Thymus (tissue), 14 donors: Measurements from ENCODE around the gene PEDS1. TPM values are rescaled to one million over a fixed set of nuclear protein-coding genes. Genes with fewer than 3 reads are reported as not detected.
"Not testable (repeated sequence)": the region's sequence is repeated elsewhere in the genome, so short reads cannot be mapped to it uniquely, and the experiment has no call there.

Experiments
- DNase-seq, 9 donors: peaks; one replicate each; pipeline ENCODE4 v3.0.0-alpha.2; 2013; ENCODE audit warnings: low spot score in 9 of 9, low read depth in 6 of 9, missing footprints in 1 of 9
- H3K27ac ChIP-seq, 2 donors: one replicate each; pipeline ENCODE4 v1.5.1; 2013; ENCODE audit warnings: control low read depth in 1 of 2, low read depth in 1 of 2, low read length in 1 of 2, mild to moderate bottlenecking in 1 of 2, moderate library complexity in 1 of 2
- H3K27me3 ChIP-seq, 2 donors: one replicate each; pipeline ENCODE4 v1.5.1; 2013; ENCODE audit warnings: low read length in 1 of 2; ENCODE audit not compliant: control insufficient read depth in 2 of 2, insufficient read depth in 1 of 2
- H3K36me3 ChIP-seq, 2 donors: one replicate each; pipeline ENCODE4 v1.5.1; 2013; ENCODE audit warnings: low read length in 1 of 2, mild to moderate bottlenecking in 1 of 2, moderate library complexity in 1 of 2; ENCODE audit not compliant: control insufficient read depth in 2 of 2, insufficient read depth in 2 of 2
- H3K4me1 ChIP-seq, 2 donors: one replicate each; pipeline ENCODE4 v1.5.1; 2013; ENCODE audit warnings: low read length in 2 of 2; ENCODE audit not compliant: control insufficient read depth in 2 of 2, insufficient read depth in 2 of 2
- H3K4me3 ChIP-seq, 2 donors: one replicate each; pipeline ENCODE4 v1.5.1; 2013; ENCODE audit warnings: low read length in 2 of 2, control low read depth in 1 of 2, mild to moderate bottlenecking in 1 of 2
- H3K9me3 ChIP-seq, 2 donors: one replicate each; pipeline ENCODE4 v1.5.1; 2013; ENCODE audit warnings: low read length in 1 of 2, mild to moderate bottlenecking in 1 of 2; ENCODE audit not compliant: control insufficient read depth in 2 of 2, insufficient read depth in 1 of 2
- WGBS: extraction: QIAGEN DNeasy Blood & Tissue Kit; methylation state at CpG from one replicate; pipeline ENCODE4 v1.1.7; 2013; 5-methylcytosine and 5-hydroxymethylcytosine counted together
- long read RNA-seq, 10 donors: transcript quantifications; one replicate each; lab custom pipeline, GENCODE V29; 2026
- polyA plus RNA-seq: library from polyadenylated mRNA; stranded (reverse); fragments of 200-250 nt; gene quantifications from one replicate; pipeline ENCODE4 v1.2.3, GENCODE V29; 2013
- total RNA-seq: library from RNA; stranded (reverse); fragments of 120-200 nt; gene quantifications from one replicate; pipeline ENCODE4 v1.2.4, GENCODE V29; 2013
- donor health status: healthy.

PEDS1 gene
- 18.2 TPM for total RNA-seq
- 26.5 TPM for polyA plus RNA-seq
- long read RNA-seq, donor 1, full-length matches to known transcripts = 1 of 1 reads
- long read RNA-seq, donor 1, partial matches to known transcripts = 0 of 1 reads
- long read RNA-seq, donor 1, other reads (novel, unspliced or antisense) = 0 of 1 reads
- long read RNA-seq, donor 2, full-length matches to known transcripts = 11 of 21 reads
- long read RNA-seq, donor 2, partial matches to known transcripts = 10 of 21 reads
- long read RNA-seq, donor 2, other reads (novel, unspliced or antisense) = 0 of 21 reads
- long read RNA-seq, donor 3, full-length matches to known transcripts = 8 of 8 reads
- long read RNA-seq, donor 3, partial matches to known transcripts = 0 of 8 reads
- long read RNA-seq, donor 3, other reads (novel, unspliced or antisense) = 0 of 8 reads
- long read RNA-seq, donor 4, full-length matches to known transcripts = 7 of 7 reads
- long read RNA-seq, donor 4, partial matches to known transcripts = 0 of 7 reads
- long read RNA-seq, donor 4, other reads (novel, unspliced or antisense) = 0 of 7 reads
- long read RNA-seq, donor 5, full-length matches to known transcripts = 10 of 10 reads
- long read RNA-seq, donor 5, partial matches to known transcripts = 0 of 10 reads
- long read RNA-seq, donor 5, other reads (novel, unspliced or antisense) = 0 of 10 reads
- long read RNA-seq, donor 6, full-length matches to known transcripts = 5 of 5 reads
- long read RNA-seq, donor 6, partial matches to known transcripts = 0 of 5 reads
- long read RNA-seq, donor 6, other reads (novel, unspliced or antisense) = 0 of 5 reads
- long read RNA-seq, donor 7, full-length matches to known transcripts = 6 of 6 reads
- long read RNA-seq, donor 7, partial matches to known transcripts = 0 of 6 reads
- long read RNA-seq, donor 7, other reads (novel, unspliced or antisense) = 0 of 6 reads
- long read RNA-seq, donor 8, full-length matches to known transcripts = 3 of 3 reads
- long read RNA-seq, donor 8, partial matches to known transcripts = 0 of 3 reads
- long read RNA-seq, donor 8, other reads (novel, unspliced or antisense) = 0 of 3 reads
- long read RNA-seq, donor 9, full-length matches to known transcripts = 4 of 4 reads
- long read RNA-seq, donor 9, partial matches to known transcripts = 0 of 4 reads
- long read RNA-seq, donor 9, other reads (novel, unspliced or antisense) = 0 of 4 reads
- long read RNA-seq, donor 10, full-length matches to known transcripts = 3 of 3 reads
- long read RNA-seq, donor 10, partial matches to known transcripts = 0 of 3 reads
- long read RNA-seq, donor 10, other reads (novel, unspliced or antisense) = 0 of 3 reads

DNA sequence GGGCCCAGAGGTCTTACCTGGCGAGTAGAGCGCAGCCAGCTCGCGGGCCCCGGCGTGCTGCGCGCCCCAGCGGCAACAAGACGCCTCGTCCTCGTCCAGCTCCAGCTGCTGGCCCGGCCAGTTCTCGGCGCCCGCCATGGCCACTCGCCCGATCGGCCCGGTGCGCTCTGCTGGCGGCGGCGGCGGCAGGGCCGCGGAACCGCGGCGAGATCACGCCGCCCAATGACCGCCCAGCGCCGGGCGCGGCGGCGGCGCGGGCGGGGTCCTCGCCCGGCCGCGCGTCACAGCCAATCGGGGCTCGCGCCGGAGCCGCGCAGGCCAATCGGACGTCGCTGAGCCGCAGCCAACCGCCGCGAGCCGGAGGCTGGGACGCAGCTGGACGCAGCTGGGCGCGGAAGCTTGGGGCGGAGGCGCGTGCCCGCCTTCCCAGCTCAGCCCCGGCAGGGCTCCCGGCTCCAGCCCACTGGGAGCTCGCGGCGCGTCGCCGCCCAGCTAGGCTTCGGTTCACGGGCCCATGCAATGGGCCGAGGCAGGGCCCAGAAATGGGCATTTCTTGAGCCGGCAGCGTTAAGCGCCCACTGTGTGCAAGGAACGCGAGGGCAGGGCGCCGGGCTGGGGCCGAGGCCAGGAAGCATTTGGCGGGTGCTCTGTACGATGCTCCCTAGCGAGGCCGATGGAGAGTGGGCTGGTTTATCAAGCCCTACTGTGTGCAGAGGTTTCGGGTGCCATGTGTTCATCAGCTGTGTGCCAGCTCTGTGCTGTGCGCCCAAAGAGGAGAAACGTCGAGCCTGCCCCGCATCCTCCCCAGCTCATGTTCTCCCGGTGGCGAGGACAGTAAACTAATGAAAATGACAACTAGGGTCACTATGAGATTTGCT, at the start of gene PEDS1:
Gene PEDS1, minus strand, starts transcription at position 224 of the 878 bp plus-strand sequence. Its CDS starts 86 bp downstream, at position 138.
- Histone ChIP-seq H3K36me3 (peaks cover 10 to 11% of the 10 kb centered on the region in 2 donors), H3K27me3 (no peaks in the 10 kb centered on the region), H3K4me3 (peak within 1 kb of the TSS; percentile 75 to 92), H3K4me1 (peaks cover 16 to 27% of the 10 kb centered on the region in 2 donors), H3K27ac (peak within 1 kb of the TSS; percentile 68 to 90), H3K9me3 (no peaks in the 10 kb centered on the region)
- peak; percentile 55 to 89 (median 76) for DNase-seq
- 4% methylated on average over 99 of the region's 99 CpGs for WGBS

DNA sequence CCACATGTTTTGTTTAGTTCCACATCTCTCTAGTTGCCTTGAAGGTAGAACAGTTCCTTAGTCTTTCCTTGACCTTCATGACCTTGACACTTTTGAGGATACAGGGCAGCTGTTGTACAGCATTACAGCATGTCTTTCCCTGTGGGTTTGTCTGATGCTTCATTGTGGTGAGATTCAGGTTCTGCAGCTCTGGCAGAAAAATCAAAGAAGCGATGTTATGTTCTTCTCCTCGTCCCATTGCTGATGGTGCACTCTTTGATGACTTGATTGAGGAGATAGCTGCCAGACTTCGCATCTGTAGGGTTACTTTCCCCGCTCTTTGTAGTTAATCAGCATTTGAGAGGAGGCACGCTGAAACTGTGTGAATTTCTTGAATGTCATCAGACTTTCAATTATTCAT, 49.2 kb upstream of the PEDS1 start:
- Histone ChIP-seq H3K36me3 (no peaks in the 10 kb centered on the region), H3K9me3 (peaks cover 0 to 11% of the 10 kb centered on the region in 2 donors), H3K27me3 (no peaks in the 10 kb centered on the region), H3K4me3 (no peak overlapping the region), H3K27ac (no peak overlapping the region), H3K4me1 (peaks cover 0 to 9% of the 10 kb centered on the region in 2 donors)
- WGBS = 14% methylated on average over 5 of the region's 5 CpGs
- DNase-seq = peak in 2 of 9 donors; percentile 47 to 65

DNA sequence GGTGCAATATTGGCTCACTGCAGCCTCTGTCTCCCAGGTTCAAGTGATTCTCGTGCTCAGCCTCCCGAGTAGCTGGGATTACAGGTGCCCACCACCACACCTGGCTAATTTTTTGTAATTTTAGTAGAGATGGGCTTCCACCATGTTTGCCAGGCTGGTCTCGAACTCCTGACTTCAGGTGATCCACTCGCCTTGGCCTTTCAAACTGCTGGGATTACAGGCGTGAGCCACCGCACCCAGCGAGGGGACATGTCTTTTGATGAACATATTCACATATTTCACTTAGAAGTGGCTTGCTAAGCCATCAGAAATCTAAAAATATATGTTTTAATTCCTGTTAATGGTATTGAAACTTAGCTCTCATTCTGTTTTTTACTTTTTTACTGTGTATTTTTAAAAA, 48.2 kb upstream of the PEDS1 start:
- Histone ChIP-seq H3K9me3 (peaks cover 0 to 11% of the 10 kb centered on the region in 2 donors), H3K4me1 (peaks cover 0 to 11% of the 10 kb centered on the region in 2 donors)
- WGBS = 98% methylated on average over 7 of the region's 7 CpGs
- not testable (repeated sequence) for H3K27me3 ChIP-seq, DNase-seq, H3K27ac ChIP-seq, H3K36me3 ChIP-seq, H3K4me3 ChIP-seq

- peaks cover 0 to 11% of the 10 kb centered on the region in 2 donors for H3K4me1 ChIP-seq
- no peaks in the 10 kb centered on the region for H3K27me3 ChIP-seq
- no peaks in the 10 kb centered on the region for H3K36me3 ChIP-seq
- WGBS = 96% methylated on average over 6 of the region's 6 CpGs
- H3K27ac ChIP-seq = no peak overlapping the region
- no peak overlapping the region for H3K4me3 ChIP-seq
- no peak for DNase-seq
- H3K9me3 ChIP-seq = peaks cover 0 to 11% of the 10 kb centered on the region in 2 donors
Observed at GRCh38 chr20:50200482-50201104, 47.1 kb upstream of the PEDS1 start.

DNA sequence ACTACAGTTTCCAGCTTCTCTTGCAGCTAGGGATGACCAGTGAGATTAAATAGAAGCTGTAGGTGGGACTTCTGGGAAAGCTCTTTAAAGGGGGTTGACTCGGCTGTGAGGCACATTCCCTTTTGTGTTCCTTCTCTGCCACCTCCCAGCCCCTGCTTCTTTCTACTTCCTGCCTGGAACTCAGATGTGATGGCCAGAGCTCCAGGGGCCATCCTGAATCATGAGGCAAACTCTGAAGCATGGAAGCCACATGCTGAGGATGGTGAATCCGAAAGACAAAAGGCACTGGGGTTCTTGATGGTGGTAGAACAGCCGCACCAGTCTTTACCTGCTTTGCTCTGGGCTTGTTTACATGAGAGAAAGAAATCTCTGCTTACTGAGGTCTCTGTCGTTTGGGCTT, 46.2 kb upstream of the PEDS1 start:
- H3K27me3 ChIP-seq = no peaks in the 10 kb centered on the region
- H3K27ac ChIP-seq = no peak overlapping the region
- H3K4me1 ChIP-seq = peaks cover 0 to 11% of the 10 kb centered on the region in 2 donors
- no peak overlapping the region for H3K4me3 ChIP-seq
- DNase-seq = no peak
- H3K36me3 ChIP-seq = no peaks in the 10 kb centered on the region
- peaks cover 0 to 11% of the 10 kb centered on the region in 2 donors for H3K9me3 ChIP-seq
- 90% methylated on average over 4 of the region's 4 CpGs for WGBS

GRCh38 chr20:50198716-50199115, 45.2 kb upstream of the PEDS1 start:
- 87% methylated on average over 1 of the region's 1 CpG for WGBS
- no peaks in the 10 kb centered on the region for H3K27me3 ChIP-seq
- peaks cover 0 to 11% of the 10 kb centered on the region in 2 donors for H3K4me1 ChIP-seq
- H3K36me3 ChIP-seq = no peaks in the 10 kb centered on the region
- H3K27ac ChIP-seq = no peak overlapping the region
- peaks cover 0 to 6% of the 10 kb centered on the region in 2 donors for H3K9me3 ChIP-seq
- no peak for DNase-seq
- no peak overlapping the region for H3K4me3 ChIP-seq

- Histone ChIP-seq H3K27me3 (no peaks in the 10 kb centered on the region), H3K36me3 (no peaks in the 10 kb centered on the region), H3K4me3 (no peak overlapping the region), H3K4me1 (peaks cover under 1 to 13% of the 10 kb centered on the region in 2 donors), H3K27ac (no peak overlapping the region), H3K9me3 (peaks cover 0 to 3% of the 10 kb centered on the region in 2 donors)
- DNase-seq = no peak
- WGBS = 92% methylated on average over 11 of the region's 11 CpGs
Observed at GRCh38 chr20:50198180-50198666, 44.7 kb upstream of the PEDS1 start.
